Measurements from ENCODE around the gene BATF2. TPM values are rescaled to one million over a fixed set of nuclear protein-coding genes. Genes with fewer than 3 reads are reported as not detected.

Gene BATF2
- total and polyA plus RNA-seq, 4 donors = 0.51 to 3.2 (median 1.4) TPM

GRCh38 chr11:65013130-65013887 lies 16.5 kb upstream of the BATF2 start:
- Histone ChIP-seq H3K9ac (ENCODE audit: low read depth in 1 of 2, low read length in 2 of 2) (peak overlapping the region; percentile 79 to 95), H3K36me3 (ENCODE audit: control insufficient read depth in 4 of 4, insufficient read depth in 3 of 4, low read depth in 1 of 4, low read length in 3 of 4) (no peaks in the 10 kb centered on the region), H3K27me3 (ENCODE audit: control insufficient read depth in 4 of 4, insufficient read depth in 4 of 4, low read length in 3 of 4) (no peaks in the 10 kb centered on the region), H3K9me3 (ENCODE audit: control insufficient read depth in 4 of 4, low read length in 3 of 4) (no peaks in the 10 kb centered on the region), H3K4me3 (ENCODE audit: low read depth in 1 of 3, low read length in 3 of 3) (peak overlapping the region; percentile 80 to 94 (median 91)), H3K27ac (ENCODE audit: low read depth in 1 of 2, low read length in 2 of 2) (peak overlapping the region; percentile 97 to 99), H3K4me1 (ENCODE audit: control insufficient read depth in 4 of 4, insufficient read depth in 4 of 4, low read length in 3 of 4) (peaks cover 0 to 16% (median 10%) of the 10 kb centered on the region in 4 donors)
- peak; percentile 18 for TF ChIP-seq NR2F2 (IDR thresholded peaks at IDR 0.05)
- no peak for TF ChIP-seq TAF1 (conservative IDR thresholded peaks at IDR 0.05)
- no peak for TF ChIP-seq JUND (IDR thresholded peaks at IDR 0.05)
- TF ChIP-seq HNF4G (IDR thresholded peaks at IDR 0.05) = no peak
- TF ChIP-seq MAX (IDR thresholded peaks at IDR 0.05) = no peak
- peak; percentile 27 for TF ChIP-seq SP1 (IDR thresholded peaks at IDR 0.05)
- TF ChIP-seq ZBTB33 (IDR thresholded peaks at IDR 0.05) = no peak
- TF ChIP-seq FOXA1 (IDR thresholded peaks at IDR 0.05) = no peak
- TF ChIP-seq HNF4A (conservative IDR thresholded peaks at IDR 0.05) = peak in 1 of 2 donors; percentile 16
- TF ChIP-seq RXRA (IDR thresholded peaks at IDR 0.05) = peak; percentile 21 to 48
- TF ChIP-seq FOXA2 (IDR thresholded peaks at IDR 0.05) = no peak
- TF ChIP-seq YY1 (IDR thresholded peaks at IDR 0.05) = no peak
- TF ChIP-seq, protein P1, sequence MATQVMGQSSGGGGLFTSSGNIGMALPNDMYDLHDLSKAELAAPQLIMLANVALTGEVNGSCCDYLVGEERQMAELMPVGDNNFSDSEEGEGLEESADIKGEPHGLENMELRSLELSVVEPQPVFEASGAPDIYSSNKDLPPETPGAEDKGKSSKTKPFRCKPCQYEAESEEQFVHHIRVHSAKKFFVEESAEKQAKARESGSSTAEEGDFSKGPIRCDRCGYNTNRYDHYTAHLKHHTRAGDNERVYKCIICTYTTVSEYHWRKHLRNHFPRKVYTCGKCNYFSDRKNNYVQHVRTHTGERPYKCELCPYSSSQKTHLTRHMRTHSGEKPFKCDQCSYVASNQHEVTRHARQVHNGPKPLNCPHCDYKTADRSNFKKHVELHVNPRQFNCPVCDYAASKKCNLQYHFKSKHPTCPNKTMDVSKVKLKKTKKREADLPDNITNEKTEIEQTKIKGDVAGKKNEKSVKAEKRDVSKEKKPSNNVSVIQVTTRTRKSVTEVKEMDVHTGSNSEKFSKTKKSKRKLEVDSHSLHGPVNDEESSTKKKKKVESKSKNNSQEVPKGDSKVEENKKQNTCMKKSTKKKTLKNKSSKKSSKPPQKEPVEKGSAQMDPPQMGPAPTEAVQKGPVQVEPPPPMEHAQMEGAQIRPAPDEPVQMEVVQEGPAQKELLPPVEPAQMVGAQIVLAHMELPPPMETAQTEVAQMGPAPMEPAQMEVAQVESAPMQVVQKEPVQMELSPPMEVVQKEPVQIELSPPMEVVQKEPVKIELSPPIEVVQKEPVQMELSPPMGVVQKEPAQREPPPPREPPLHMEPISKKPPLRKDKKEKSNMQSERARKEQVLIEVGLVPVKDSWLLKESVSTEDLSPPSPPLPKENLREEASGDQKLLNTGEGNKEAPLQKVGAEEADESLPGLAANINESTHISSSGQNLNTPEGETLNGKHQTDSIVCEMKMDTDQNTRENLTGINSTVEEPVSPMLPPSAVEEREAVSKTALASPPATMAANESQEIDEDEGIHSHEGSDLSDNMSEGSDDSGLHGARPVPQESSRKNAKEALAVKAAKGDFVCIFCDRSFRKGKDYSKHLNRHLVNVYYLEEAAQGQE (IDR thresholded peaks at IDR 0.05) = peak; percentile 51
- TF ChIP-seq GABPA (IDR thresholded peaks at IDR 0.05 in 1 of 2, conservative IDR thresholded peaks at IDR 0.05 in 1 of 2) = no peak
- peak; percentile 85 to 86 for TF ChIP-seq RAD21 (IDR thresholded peaks at IDR 0.05)
- TF ChIP-seq, protein P2, sequence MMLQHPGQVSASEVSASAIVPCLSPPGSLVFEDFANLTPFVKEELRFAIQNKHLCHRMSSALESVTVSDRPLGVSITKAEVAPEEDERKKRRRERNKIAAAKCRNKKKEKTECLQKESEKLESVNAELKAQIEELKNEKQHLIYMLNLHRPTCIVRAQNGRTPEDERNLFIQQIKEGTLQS (IDR thresholded peaks at IDR 0.05) = no peak
- TF ChIP-seq EGR1 (IDR thresholded peaks at IDR 0.05; ENCODE audit: low read depth in 2 of 2) = no peak
- peak; percentile 88 for TF ChIP-seq CTCF (IDR thresholded peaks at IDR 0.05; ENCODE audit: low read depth, low read length, missing input control)
- peak; percentile 94 for DNase-seq (ENCODE audit: low spot score)
- 14% methylated on average over 22 of the region's 22 CpGs for WGBS

Measured in liver (tissue), 9 donors.